ENCODE results near the gene GABPA. TPM values are rescaled to one million over a fixed set of nuclear protein-coding genes. Genes with fewer than 3 reads are reported as not detected.
A peak's percentile ranks its signal among the peaks of the same experiment; 100 is the strongest.

GABPA gene
- total RNA-seq, 4 donors from 2014 or later, result 11.1 to 18.1 (median 15.9) TPM

DNA sequence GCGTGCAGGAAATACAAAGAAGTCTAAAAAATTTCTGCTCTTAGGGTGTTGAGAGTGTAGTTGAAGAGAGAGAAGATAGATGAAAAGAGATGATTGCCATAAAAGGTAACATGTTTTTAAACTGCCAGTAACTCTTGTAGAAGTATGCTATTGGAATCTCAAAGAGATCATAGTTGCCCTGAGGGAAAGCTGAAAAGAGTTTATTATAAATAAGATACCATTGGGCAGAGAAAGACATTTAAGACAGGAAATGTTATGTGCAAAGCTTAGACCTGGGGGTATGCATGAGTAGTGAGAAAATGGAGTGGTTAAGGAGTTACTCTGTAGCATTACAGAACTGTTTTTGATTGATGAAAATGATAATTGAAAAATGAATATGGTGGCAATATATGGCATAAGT lies 17.6 kb downstream of the GABPA start:
- no peak for TF ChIP-seq POLR2A (IDR thresholded peaks at IDR 0.05)
- TF ChIP-seq, protein P1, sequence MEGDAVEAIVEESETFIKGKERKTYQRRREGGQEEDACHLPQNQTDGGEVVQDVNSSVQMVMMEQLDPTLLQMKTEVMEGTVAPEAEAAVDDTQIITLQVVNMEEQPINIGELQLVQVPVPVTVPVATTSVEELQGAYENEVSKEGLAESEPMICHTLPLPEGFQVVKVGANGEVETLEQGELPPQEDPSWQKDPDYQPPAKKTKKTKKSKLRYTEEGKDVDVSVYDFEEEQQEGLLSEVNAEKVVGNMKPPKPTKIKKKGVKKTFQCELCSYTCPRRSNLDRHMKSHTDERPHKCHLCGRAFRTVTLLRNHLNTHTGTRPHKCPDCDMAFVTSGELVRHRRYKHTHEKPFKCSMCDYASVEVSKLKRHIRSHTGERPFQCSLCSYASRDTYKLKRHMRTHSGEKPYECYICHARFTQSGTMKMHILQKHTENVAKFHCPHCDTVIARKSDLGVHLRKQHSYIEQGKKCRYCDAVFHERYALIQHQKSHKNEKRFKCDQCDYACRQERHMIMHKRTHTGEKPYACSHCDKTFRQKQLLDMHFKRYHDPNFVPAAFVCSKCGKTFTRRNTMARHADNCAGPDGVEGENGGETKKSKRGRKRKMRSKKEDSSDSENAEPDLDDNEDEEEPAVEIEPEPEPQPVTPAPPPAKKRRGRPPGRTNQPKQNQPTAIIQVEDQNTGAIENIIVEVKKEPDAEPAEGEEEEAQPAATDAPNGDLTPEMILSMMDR (IDR thresholded peaks at IDR 0.05), result no peak
- Histone ChIP-seq H3K4me3 (no peak overlapping the region), H3K9me3 (no peaks in the 10 kb centered on the region), H3K4me1 (no peaks in the 10 kb centered on the region), H3K36me3 (peaks cover 0 to 84% (median 14%) of the 10 kb centered on the region in 3 donors), H3K27me3 (no peaks in the 10 kb centered on the region), H3K27ac (no peak overlapping the region)
- DNase-seq, result no peak
- intact Hi-C loops (cut with DNase I), result no loop called here
- 100% methylated on average over 1 of the region's 1 CpG for WGBS, 2 donors

DNA sequence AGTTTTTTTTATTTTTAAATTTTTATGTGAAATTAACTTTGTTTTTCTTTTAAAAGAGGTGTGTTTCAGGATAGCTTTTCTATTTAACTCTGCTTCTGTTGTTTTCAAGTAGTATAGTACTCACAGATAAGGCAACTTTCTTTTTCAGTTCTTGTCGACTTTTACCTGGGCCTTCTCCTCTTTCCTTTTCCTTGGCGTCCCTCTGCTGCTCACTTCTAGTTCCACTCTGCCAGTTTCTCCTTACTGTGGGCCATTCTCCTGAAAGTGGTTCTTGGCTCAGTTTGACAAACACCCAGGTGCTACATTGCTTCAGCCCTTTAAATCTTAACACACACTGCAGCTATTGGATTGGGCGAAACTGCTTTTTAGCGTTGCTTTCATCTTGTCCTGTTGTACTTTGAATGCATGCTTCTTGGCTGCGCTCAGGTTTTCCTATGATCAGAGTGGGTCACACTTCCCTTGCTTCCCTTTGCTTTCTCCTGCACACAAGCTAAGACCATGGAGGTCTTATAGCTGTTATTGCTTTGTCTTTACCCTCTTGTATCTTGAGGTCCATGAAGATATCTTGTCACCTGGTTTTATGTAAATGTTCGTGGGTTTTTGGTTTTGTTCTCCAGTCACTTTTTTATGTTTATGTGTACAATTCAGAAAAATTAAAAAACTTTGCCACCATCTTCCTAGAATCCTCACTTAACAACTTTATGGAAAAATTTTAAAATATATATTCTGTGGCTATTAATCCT lies 21.6 kb downstream of the GABPA start:
- intact Hi-C loops (cut with DNase I), result no loop called here
- Histone ChIP-seq H3K4me1 (no peaks in the 10 kb centered on the region), H3K4me3 (peak overlapping the region in 1 of 4 donors; percentile 16), H3K36me3 (peaks cover 0 to 85% (median 12%) of the 10 kb centered on the region in 3 donors), H3K27ac (peak overlapping the region in 1 of 4 donors; percentile 9), H3K27me3 (no peaks in the 10 kb centered on the region), H3K9me3 (no peaks in the 10 kb centered on the region)
- TF ChIP-seq, protein P1 (IDR thresholded peaks at IDR 0.05), result no peak
- no peak for TF ChIP-seq POLR2A (IDR thresholded peaks at IDR 0.05)
- WGBS, 2 donors, result 74 to 85% methylated on average over 6 of the region's 6 CpGs
- no peak for DNase-seq

DNA sequence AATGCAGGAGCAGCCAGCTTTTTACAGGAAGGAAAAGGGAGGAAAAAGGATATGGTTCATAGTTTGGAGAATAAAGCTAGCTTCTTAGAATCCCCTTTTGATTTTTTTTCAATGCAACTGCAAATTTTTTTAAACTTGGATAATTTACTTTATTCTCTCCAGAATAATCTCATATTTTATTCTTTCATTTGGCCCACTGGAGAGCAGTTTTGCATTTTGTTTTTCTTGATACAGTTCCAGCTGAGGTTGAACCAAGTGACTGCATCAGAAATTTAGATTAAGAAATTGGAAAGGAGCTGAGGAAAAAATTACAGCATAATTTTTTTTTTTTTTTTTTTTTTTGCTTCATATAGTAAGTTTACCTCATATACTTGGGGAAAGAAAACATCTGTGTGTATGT lies 22.8 kb downstream of the GABPA start:
- Histone ChIP-seq H3K9me3 (no peaks in the 10 kb centered on the region), H3K4me3 (no peak overlapping the region), H3K36me3 (peaks cover 0 to 85% (median 13%) of the 10 kb centered on the region in 3 donors), H3K4me1 (no peaks in the 10 kb centered on the region), H3K27ac (no peak overlapping the region), H3K27me3 (no peaks in the 10 kb centered on the region)
- TF ChIP-seq, protein P1 (IDR thresholded peaks at IDR 0.05), result no peak
- no peak for TF ChIP-seq POLR2A (IDR thresholded peaks at IDR 0.05)
- DNase-seq, result no peak
- intact Hi-C loops (cut with DNase I), result no loop called here

DNA sequence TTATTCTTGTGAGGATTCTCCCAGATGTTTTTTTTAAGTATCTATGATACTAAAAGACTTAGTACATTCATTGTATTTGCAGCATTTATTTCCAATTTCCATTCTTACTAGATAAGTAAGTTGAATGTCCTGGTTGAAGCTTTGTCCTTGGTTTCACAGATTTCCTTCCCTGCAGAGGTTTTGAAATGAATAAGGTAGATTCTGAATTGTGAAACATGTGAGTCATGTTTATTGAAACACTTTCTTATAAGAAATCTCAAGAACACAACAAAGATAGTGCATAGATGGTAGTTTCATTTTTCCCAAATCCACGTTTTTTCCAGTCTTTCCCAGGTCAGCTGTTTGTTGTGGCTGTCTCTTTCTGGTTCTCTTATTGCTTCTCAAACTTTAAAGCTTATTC lies 24.8 kb downstream of the GABPA start:
- peaks cover 0 to 85% (median 10%) of the 10 kb centered on the region in 3 donors for H3K36me3 ChIP-seq
- H3K27me3 ChIP-seq, result no peaks in the 10 kb centered on the region
- no peak overlapping the region for H3K4me3 ChIP-seq
- H3K9me3 ChIP-seq, result no peaks in the 10 kb centered on the region
- H3K4me1 ChIP-seq, result no peaks in the 10 kb centered on the region
- H3K27ac ChIP-seq, result no peak overlapping the region
- intact Hi-C loops (cut with DNase I), result no loop called here
- 34 to 59% methylated on average over 1 of the region's 1 CpG for WGBS, 2 donors
- TF ChIP-seq, protein P1 (IDR thresholded peaks at IDR 0.05), result no peak
- TF ChIP-seq POLR2A (IDR thresholded peaks at IDR 0.05), result no peak
- DNase-seq, result no peak

DNA sequence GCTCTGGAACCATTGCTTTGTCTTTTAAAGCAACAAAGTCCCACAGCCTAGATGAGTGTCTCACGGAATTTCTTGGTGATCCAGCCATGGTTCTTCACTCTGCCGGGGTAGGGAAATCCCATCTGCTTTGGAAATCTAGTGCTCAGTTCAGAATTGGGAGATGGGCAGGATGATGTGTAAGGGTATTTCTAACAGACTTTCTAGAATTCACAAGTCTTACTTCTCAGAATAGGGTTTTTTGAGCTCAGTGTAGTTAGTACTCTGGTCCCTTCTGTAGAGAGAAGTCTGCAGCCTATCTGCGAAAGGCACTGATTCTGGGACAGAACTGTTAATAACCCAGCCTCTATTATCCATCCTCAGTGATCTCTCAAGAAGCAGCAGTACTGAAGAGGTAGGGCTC lies 25.3 kb downstream of the GABPA start:
- DNase-seq, result no peak
- H3K27me3 ChIP-seq, result no peaks in the 10 kb centered on the region
- 82 to 89% methylated on average over 3 of the region's 3 CpGs for WGBS, 2 donors
- H3K4me1 ChIP-seq, result no peaks in the 10 kb centered on the region
- no peak overlapping the region for H3K27ac ChIP-seq
- H3K36me3 ChIP-seq, result peaks cover 0 to 85% (median 12%) of the 10 kb centered on the region in 3 donors
- intact Hi-C loops (cut with DNase I), result no loop called here
- TF ChIP-seq, protein P1 (IDR thresholded peaks at IDR 0.05), result no peak
- TF ChIP-seq POLR2A (IDR thresholded peaks at IDR 0.05), result no peak
- H3K4me3 ChIP-seq, result no peak overlapping the region
- H3K9me3 ChIP-seq, result no peaks in the 10 kb centered on the region

Data from esophagus squamous epithelium (tissue), 5 donors.